Vagina (tissue), 2 donors: Measurements from ENCODE around the gene ESPNL. TPM values are rescaled to one million over a fixed set of nuclear protein-coding genes. Genes with fewer than 3 reads are reported as not detected.
A peak's percentile ranks its signal among the peaks of the same experiment; 100 is the strongest.

Experiments
- DNase-seq, 2 donors: peaks; one replicate each; pipeline ENCODE4 v3.0.0-alpha.2; 2017; ENCODE audit errors: extremely low spot score in 2 of 2
- H3K27ac ChIP-seq: fragments of 200-600 bp; sonication (generic); one replicate; pipeline ENCODE4 v1.5.1; 2019
- H3K27me3 ChIP-seq: fragments of 200-600 bp; sonication (generic); one replicate; pipeline ENCODE4 v1.5.1; 2019
- H3K36me3 ChIP-seq, 2 donors: fragments of 200-600 bp; sonication (generic); one replicate each; pipeline ENCODE4 v1.5.1; 2017 to 2019
- H3K4me1 ChIP-seq: fragments of 200-600 bp; sonication (generic); one replicate; pipeline ENCODE4 v1.5.1; 2019
- H3K4me3 ChIP-seq, 2 donors: fragments of 200-600 bp; sonication (generic); 1 replicate in 1 of 2; 2 replicates in 1 of 2; pipeline ENCODE4 v1.5.1; 2016 to 2019
- H3K9me3 ChIP-seq: fragments of 200-600 bp; sonication (generic); one replicate; pipeline ENCODE4 v1.5.1; 2019
- POLR2A ChIP-seq, 2 donors: fragments of 450-650 bp; IDR thresholded peaks; one replicate each; pipeline ENCODE4 v1.6.1; 2017; ENCODE audit warnings: antibody characterized with exemption in 2 of 2, mild to moderate bottlenecking in 2 of 2, moderate library complexity in 2 of 2
- POLR2AphosphoS5 ChIP-seq, 2 donors: sonication (generic); formaldehyde crosslinking; IDR thresholded peaks; one replicate each; pipeline ENCODE4 v1.9.0; 2017; ENCODE audit warnings: antibody characterized with exemption in 2 of 2, mild to moderate bottlenecking in 2 of 2, low read depth in 1 of 2; ENCODE audit not compliant: insufficient read depth in 1 of 2
- intact Hi-C: fragments of 100-400 bp; cut with DNase I; formaldehyde crosslinking; loops from one replicate; pipeline ENCODE4 v1.15.1; 2023
- total RNA-seq: library from RNA; depleted of rRNA; stranded (reverse); fragments of >200 nt; gene quantifications from one replicate; pipeline ENCODE4 v1.2.3, GENCODE V29; 2016
- TF ChIP-seq, protein P1 (sequence below), 3 experiments: fragments of 450-650 bp in 2 of 3; fragments of 200-600 bp in 1 of 3; sonication (generic) in 1 of 3; IDR thresholded peaks; one replicate each; pipeline ENCODE4 v1.5.1; 2017 to 2019; ENCODE audit warnings: antibody characterized with exemption in 3 of 3, mild to moderate bottlenecking in 2 of 3, moderate library complexity in 2 of 3

The ESPNL gene
- total RNA-seq, 1 donor from 2014 or later, result 0.74 TPM

DNA sequence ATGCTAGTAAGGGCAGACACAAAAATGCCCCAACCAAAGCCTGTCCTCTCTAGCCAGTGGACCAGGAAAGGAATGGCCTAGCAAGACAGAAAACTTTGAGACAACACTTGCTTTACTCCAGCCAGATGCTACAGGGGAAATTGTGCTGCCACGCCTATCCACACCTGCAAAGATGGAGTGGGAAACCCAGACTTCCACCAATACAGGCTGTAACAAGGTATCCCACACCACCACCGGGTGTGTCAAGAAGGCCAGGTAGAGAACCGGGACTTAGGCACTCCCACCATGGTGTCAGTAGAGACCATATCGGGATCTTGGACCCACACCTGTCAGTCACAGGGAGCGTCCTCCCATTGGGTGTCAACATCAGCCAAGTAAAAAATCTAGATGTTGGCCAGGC lies 16.2 kb upstream of the ESPNL start:
- intact Hi-C loops, result no loop called here
- Histone ChIP-seq H3K4me1 (no peaks in the 10 kb centered on the region), H3K9me3 (no peaks in the 10 kb centered on the region), H3K27ac (no peak overlapping the region), H3K27me3 (no peaks in the 10 kb centered on the region), H3K4me3 (no peak overlapping the region), H3K36me3 (peaks cover 0 to 22% of the 10 kb centered on the region in 2 donors)
- peak in 1 of 2 donors; percentile 72 for DNase-seq
- TF ChIP-seq, protein P1, sequence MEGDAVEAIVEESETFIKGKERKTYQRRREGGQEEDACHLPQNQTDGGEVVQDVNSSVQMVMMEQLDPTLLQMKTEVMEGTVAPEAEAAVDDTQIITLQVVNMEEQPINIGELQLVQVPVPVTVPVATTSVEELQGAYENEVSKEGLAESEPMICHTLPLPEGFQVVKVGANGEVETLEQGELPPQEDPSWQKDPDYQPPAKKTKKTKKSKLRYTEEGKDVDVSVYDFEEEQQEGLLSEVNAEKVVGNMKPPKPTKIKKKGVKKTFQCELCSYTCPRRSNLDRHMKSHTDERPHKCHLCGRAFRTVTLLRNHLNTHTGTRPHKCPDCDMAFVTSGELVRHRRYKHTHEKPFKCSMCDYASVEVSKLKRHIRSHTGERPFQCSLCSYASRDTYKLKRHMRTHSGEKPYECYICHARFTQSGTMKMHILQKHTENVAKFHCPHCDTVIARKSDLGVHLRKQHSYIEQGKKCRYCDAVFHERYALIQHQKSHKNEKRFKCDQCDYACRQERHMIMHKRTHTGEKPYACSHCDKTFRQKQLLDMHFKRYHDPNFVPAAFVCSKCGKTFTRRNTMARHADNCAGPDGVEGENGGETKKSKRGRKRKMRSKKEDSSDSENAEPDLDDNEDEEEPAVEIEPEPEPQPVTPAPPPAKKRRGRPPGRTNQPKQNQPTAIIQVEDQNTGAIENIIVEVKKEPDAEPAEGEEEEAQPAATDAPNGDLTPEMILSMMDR (IDR thresholded peaks at IDR 0.05), result no peak
- TF ChIP-seq POLR2A (IDR thresholded peaks at IDR 0.05) (no peak), POLR2AphosphoS5 (IDR thresholded peaks at IDR 0.05; ENCODE audit: insufficient read depth in 1 of 2, low read depth in 1 of 2) (no peak)

DNA sequence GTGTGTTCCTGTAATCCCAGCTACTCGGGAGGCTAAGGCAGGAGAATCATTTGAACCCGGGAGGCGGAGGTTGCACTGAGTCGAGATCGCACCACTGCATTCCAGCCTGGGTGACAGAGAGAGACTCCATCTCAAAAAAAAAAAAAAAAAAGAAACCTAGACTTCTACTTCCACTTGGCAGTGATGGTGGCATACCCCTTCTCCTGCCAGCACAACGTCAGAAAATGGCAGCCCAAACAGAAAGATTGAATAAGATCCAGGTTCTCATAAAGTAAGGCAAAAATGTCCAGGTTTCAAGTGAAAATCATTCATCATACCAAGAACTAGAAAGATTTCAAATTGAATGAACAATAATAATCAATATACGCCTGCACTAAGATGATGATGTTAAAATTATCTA lies 15.4 kb upstream of the ESPNL start:
- no peaks in the 10 kb centered on the region for H3K4me1 ChIP-seq
- no peak for TF ChIP-seq POLR2AphosphoS5 (IDR thresholded peaks at IDR 0.05; ENCODE audit: insufficient read depth in 1 of 2, low read depth in 1 of 2)
- H3K27me3 ChIP-seq, result no peaks in the 10 kb centered on the region
- H3K4me3 ChIP-seq, result no peak overlapping the region
- intact Hi-C loops, result no loop called here
- H3K9me3 ChIP-seq, result no peaks in the 10 kb centered on the region
- H3K36me3 ChIP-seq, result peaks cover 0 to 22% of the 10 kb centered on the region in 2 donors
- DNase-seq, result no peak
- no peak overlapping the region for H3K27ac ChIP-seq

DNA sequence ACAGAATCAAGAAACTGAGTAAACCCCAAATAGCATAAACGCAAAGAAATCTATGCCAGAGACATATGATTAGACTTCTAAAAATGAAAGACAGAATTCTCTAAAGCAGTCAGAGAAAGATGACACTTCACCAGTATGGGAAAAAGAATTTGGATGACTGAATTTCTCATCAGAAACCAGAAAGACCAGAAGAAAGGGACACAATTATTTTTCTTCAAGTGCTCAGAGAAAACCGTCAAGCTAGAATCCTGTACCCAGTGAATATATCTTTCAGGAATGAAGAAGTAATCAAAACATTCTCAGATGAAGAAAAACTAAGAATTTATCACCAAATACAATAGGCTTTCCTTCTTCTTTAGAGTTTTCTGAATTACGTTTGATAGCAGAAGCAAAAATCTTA lies 14.2 kb upstream of the ESPNL start:
- intact Hi-C loops, result no loop called here

DNA sequence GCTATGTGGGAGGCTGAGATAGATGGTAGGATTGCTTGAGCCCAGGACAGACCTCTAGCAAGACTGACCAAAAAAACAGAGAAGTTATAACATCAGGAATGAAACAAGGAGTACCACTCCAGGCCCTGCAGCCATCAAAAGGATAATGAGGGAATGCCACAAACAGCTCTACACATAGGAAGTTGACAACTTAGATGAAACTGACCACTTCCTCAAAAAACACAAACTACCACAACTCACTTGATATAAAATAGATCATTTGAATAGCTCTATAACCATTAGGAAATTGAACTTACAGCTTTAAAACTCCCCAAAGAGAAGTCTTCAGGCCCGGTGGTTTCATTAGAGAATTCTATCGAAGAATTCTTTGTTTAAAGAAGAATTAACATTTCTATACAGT lies 12.9 kb upstream of the ESPNL start:
- no peak overlapping the region for H3K27ac ChIP-seq
- intact Hi-C loops, result no loop called here
- H3K4me3 ChIP-seq, result no peak overlapping the region
- H3K36me3 ChIP-seq, result peaks cover 0 to 13% of the 10 kb centered on the region in 2 donors
- no peak for TF ChIP-seq POLR2A (IDR thresholded peaks at IDR 0.05)
- no peak for TF ChIP-seq POLR2AphosphoS5 (IDR thresholded peaks at IDR 0.05; ENCODE audit: insufficient read depth in 1 of 2, low read depth in 1 of 2)
- TF ChIP-seq, protein P1 (IDR thresholded peaks at IDR 0.05), result no peak
- H3K9me3 ChIP-seq, result no peaks in the 10 kb centered on the region
- DNase-seq, result no peak
- no peaks in the 10 kb centered on the region for H3K27me3 ChIP-seq
- no peaks in the 10 kb centered on the region for H3K4me1 ChIP-seq

More for the DNA sequence above, 14.2 kb upstream of the ESPNL start:
- TF ChIP-seq POLR2A (IDR thresholded peaks at IDR 0.05) (no peak), POLR2AphosphoS5 (IDR thresholded peaks at IDR 0.05; ENCODE audit: insufficient read depth in 1 of 2, low read depth in 1 of 2) (no peak)
- TF ChIP-seq, protein P1 (IDR thresholded peaks at IDR 0.05), result no peak
- no peak for DNase-seq
- H3K9me3 ChIP-seq, result no peaks in the 10 kb centered on the region
- peaks cover 0 to 22% of the 10 kb centered on the region in 2 donors for H3K36me3 ChIP-seq
- no peaks in the 10 kb centered on the region for H3K27me3 ChIP-seq
- H3K4me3 ChIP-seq, result no peak overlapping the region
- H3K27ac ChIP-seq, result no peak overlapping the region
- H3K4me1 ChIP-seq, result no peaks in the 10 kb centered on the region

DNA sequence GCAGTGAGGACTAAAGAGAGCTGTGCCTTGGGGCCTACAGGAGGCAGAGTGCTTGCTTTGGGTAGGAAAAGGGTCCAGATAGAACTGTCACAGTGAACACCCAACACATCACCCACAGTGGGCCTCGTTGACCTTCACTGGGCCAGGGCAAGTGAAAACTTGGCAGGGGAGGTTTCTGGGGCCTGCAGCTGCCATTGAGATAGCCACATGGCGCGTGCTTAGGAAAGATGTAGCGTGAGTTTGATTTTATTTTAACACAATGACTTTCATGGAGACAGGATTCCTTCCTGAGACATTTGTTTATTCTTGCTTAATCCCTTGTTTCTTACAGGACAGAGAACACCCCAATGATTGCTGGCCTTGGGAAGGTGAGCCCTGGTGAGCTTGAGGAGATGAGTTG lies 9.3 kb upstream of the ESPNL start:
- Histone ChIP-seq H3K36me3 (no peaks in the 10 kb centered on the region), H3K9me3 (no peaks in the 10 kb centered on the region), H3K4me3 (no peak overlapping the region), H3K27me3 (no peaks in the 10 kb centered on the region), H3K4me1 (no peaks in the 10 kb centered on the region), H3K27ac (no peak overlapping the region)
- no peak for TF ChIP-seq POLR2AphosphoS5 (IDR thresholded peaks at IDR 0.05; ENCODE audit: insufficient read depth in 1 of 2, low read depth in 1 of 2)
- TF ChIP-seq, protein P1 (IDR thresholded peaks at IDR 0.05), result no peak
- TF ChIP-seq POLR2A (IDR thresholded peaks at IDR 0.05), result no peak
- DNase-seq, result peak in 1 of 2 donors; percentile 71
- intact Hi-C loops, result no loop called here
